Measurements from ENCODE around the gene ANK2.

GRCh38 chr4:113122066-113122465, 72.6 kb downstream of the ANK2 start:
- TF ChIP-seq REST (IDR thresholded peaks at IDR 0.05; ENCODE audit: insufficient read depth in 1 of 2, low read depth in 2 of 2, low read length in 1 of 2) (no peak), POLR2AphosphoS5 (IDR thresholded peaks at IDR 0.05; ENCODE audit: low read depth, low read length) (no peak), CTCF (IDR thresholded peaks at IDR 0.05) (no peak), TCF7L2 (IDR thresholded peaks at IDR 0.05; ENCODE audit: low read depth, low read length) (no peak), SIN3A (IDR thresholded peaks at IDR 0.05; ENCODE audit: borderline replicate concordance, insufficient read depth, low read depth, low read length) (no peak)

Data from Panc1 (cell line).